Measurements from ENCODE around the gene RPS4Y1. TPM values are rescaled to one million over a fixed set of nuclear protein-coding genes. Genes with fewer than 3 reads are reported as not detected.

Gene RPS4Y1
- not detected in 3 replicates for polyA plus RNA-seq
- polyA plus RNA-seq (2011; ENCODE audit: low read depth): 0.67 TPM
- polyA plus RNA-seq (2011; cell fraction: cytosol; rRNA removed): 0.10 TPM in 1 of 2 replicates, not detected in the other
- not detected in 2 replicates for polyA plus RNA-seq (2011; cell fraction: nucleus; rRNA removed)
- polyA plus RNA-seq (2012; ENCODE audit: low replicate concordance): not detected in 2 replicates
- polyA minus RNA-seq: not detected in 3 replicates
- not detected for polyA minus RNA-seq (2011; cell fraction: cytosol; rRNA and poly(A)+ RNA removed)
- polyA minus RNA-seq (2011; cell fraction: nucleus; rRNA and poly(A)+ RNA removed): not detected in 2 replicates

- TF ChIP-seq CTCF (optimal IDR thresholded peaks at IDR 0.05 in 1 of 3, IDR thresholded peaks at IDR 0.05 in 1 of 3, conservative IDR thresholded peaks at IDR 0.05 in 1 of 3; ENCODE audit: extremely low read depth in 1 of 3, insufficient read depth in 2 of 3, low read length in 3 of 3) (no peak), EZH2 (IDR thresholded peaks at IDR 0.05; ENCODE audit: low read length) (no peak)
- H3K79me2 ChIP-seq (ENCODE audit: control insufficient read depth, insufficient read depth, low read length): no peaks in the 10 kb centered on the region
- no peaks in the 10 kb centered on the region for H3K36me3 ChIP-seq (ENCODE audit: control insufficient read depth in 2 of 2, extremely low read depth in 1 of 2, insufficient read depth in 2 of 2, low read length in 2 of 2)
- H3K27ac ChIP-seq (ENCODE audit: control insufficient read depth, insufficient read depth, low read length): no peak within 1 kb of the TSS
- dilution Hi-C loops (cut with MboI; ENCODE audit: extremely low pct_ligation_motif_present, low sequenced_read_pairs): no loop called here
- no peak within 1 kb of the TSS for H2AFZ ChIP-seq (ENCODE audit: control insufficient read depth, low read length)
- DNase-seq (ENCODE audit: low read depth, low spot score) (no peak), FAIRE-seq (no peak)
- no peaks in the 10 kb centered on the region for H3K9me1 ChIP-seq (ENCODE audit: control insufficient read depth, extremely low read depth, insufficient read depth, low read length)
- no peaks in the 10 kb centered on the region for H3K27me3 ChIP-seq (ENCODE audit: control insufficient read depth, extremely low read depth, insufficient read depth, low read length)
- no peak within 1 kb of the TSS for H3K9ac ChIP-seq (ENCODE audit: control insufficient read depth, extremely low read depth, insufficient read depth, low read length)
- H3K4me2 ChIP-seq (ENCODE audit: control insufficient read depth, extremely low read depth, insufficient read depth, low read depth, low read length): no peak within 1 kb of the TSS
- H3K9me3 ChIP-seq (ENCODE audit: control insufficient read depth, low read depth, low read length): no peaks in the 10 kb centered on the region
- H3K4me1 ChIP-seq (ENCODE audit: control insufficient read depth, extremely low read depth, insufficient read depth, low read length): no peaks in the 10 kb centered on the region
- no peak within 1 kb of the TSS for H3K4me3 ChIP-seq (ENCODE audit: control insufficient read depth in 2 of 3, extremely low read depth in 1 of 3, insufficient read depth in 2 of 3, low read depth in 1 of 3, low read length in 3 of 3)
- H4K20me1 ChIP-seq (ENCODE audit: control insufficient read depth, extremely low read depth, insufficient read depth, low read length): no peaks in the 10 kb centered on the region
These were observed at the start of gene RPS4Y1 for GRCh38 chrY:2841471-2841893. Gene RPS4Y1 (plus strand): TSS chrY:2841602. CDS start chrY:2841625, 23 bp downstream.

DNA sequence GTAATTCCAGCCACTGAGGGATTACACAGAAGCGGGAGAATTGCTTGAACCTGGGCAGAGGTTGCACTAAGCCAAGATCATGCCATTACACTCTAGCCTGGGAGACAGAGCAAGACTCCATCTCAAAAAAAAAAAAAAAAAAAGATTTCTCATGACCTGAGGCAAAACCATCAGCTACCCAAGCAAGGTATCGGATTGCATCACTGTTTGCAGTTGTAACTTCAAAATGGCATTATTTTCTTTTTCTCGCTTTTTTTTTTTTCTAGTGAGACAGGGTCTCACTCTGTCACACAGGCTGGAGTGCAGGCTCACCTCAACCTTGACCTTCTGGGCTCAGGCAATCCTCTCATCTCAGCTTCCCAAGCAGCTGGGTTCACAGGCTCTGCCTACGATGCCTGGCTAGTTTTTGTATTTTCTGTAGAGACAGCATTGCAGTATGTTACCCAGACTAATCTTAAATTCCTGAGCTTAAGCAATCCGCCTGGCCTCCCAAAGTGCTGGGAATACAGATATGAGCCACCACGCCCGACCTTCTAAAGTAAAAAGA, 44.4 kb upstream of the RPS4Y1 start:
- dilution Hi-C loops (cut with MboI; ENCODE audit: extremely low pct_ligation_motif_present, low sequenced_read_pairs): no loop called here
- Histone ChIP-seq H3K4me1 (ENCODE audit: control insufficient read depth, extremely low read depth, insufficient read depth, low read length) (no peaks in the 10 kb centered on the region), H3K27me3 (ENCODE audit: control insufficient read depth, extremely low read depth, insufficient read depth, low read length) (no peaks in the 10 kb centered on the region), H3K4me3 (ENCODE audit: control insufficient read depth in 2 of 3, extremely low read depth in 1 of 3, insufficient read depth in 2 of 3, low read depth in 1 of 3, low read length in 3 of 3) (no peak overlapping the region), H3K27ac (ENCODE audit: control insufficient read depth, insufficient read depth, low read length) (no peak overlapping the region), H4K20me1 (ENCODE audit: control insufficient read depth, extremely low read depth, insufficient read depth, low read length) (no peaks in the 10 kb centered on the region), H3K36me3 (ENCODE audit: control insufficient read depth in 2 of 2, extremely low read depth in 1 of 2, insufficient read depth in 2 of 2, low read length in 2 of 2) (no peaks in the 10 kb centered on the region), H3K79me2 (ENCODE audit: control insufficient read depth, insufficient read depth, low read length) (no peaks in the 10 kb centered on the region), H2AFZ (ENCODE audit: control insufficient read depth, low read length) (no peak overlapping the region), H3K9me3 (ENCODE audit: control insufficient read depth, low read depth, low read length) (no peaks in the 10 kb centered on the region), H3K4me2 (ENCODE audit: control insufficient read depth, extremely low read depth, insufficient read depth, low read depth, low read length) (no peak overlapping the region), H3K9me1 (ENCODE audit: control insufficient read depth, extremely low read depth, insufficient read depth, low read length) (no peaks in the 10 kb centered on the region), H3K9ac (ENCODE audit: control insufficient read depth, extremely low read depth, insufficient read depth, low read length) (no peak overlapping the region)
- DNase-seq (ENCODE audit: low read depth, low spot score) (no peak), FAIRE-seq (no peak)
- TF ChIP-seq CTCF (optimal IDR thresholded peaks at IDR 0.05 in 1 of 3, IDR thresholded peaks at IDR 0.05 in 1 of 3, conservative IDR thresholded peaks at IDR 0.05 in 1 of 3; ENCODE audit: extremely low read depth in 1 of 3, insufficient read depth in 2 of 3, low read length in 3 of 3): no peak
- no peak for TF ChIP-seq EZH2 (IDR thresholded peaks at IDR 0.05; ENCODE audit: low read length)
